Activated naive CD8-positive, alpha-beta T cell (primary cell): ENCODE data around the gene DNASE1L3.
"Not testable (repeated sequence)": the region's sequence is repeated elsewhere in the genome, so short reads cannot be mapped to it uniquely, and the experiment has no call there.

ENCODE experiments used
- H3K27ac Mint-ChIP-seq: one replicate; pipeline ENCODE4 v1.8.0; 2021; ENCODE audit warnings: mixed read lengths
- H3K27me3 Mint-ChIP-seq: one replicate; pipeline ENCODE4 v1.8.0; 2021; ENCODE audit warnings: mixed read lengths
- H3K36me3 Mint-ChIP-seq: one replicate; pipeline ENCODE4 v1.8.0; 2021; ENCODE audit warnings: mixed read lengths
- H3K4me1 Mint-ChIP-seq: one replicate; pipeline ENCODE4 v1.8.0; 2021; ENCODE audit warnings: low read depth, mixed read lengths
- H3K4me3 Mint-ChIP-seq: one replicate; pipeline ENCODE4 v1.8.0; 2021; ENCODE audit warnings: mild to moderate bottlenecking, mixed read lengths
- H3K9me3 Mint-ChIP-seq: one replicate; pipeline ENCODE4 v1.8.0; 2021; ENCODE audit warnings: low read depth, mixed read lengths

The DNASE1L3 gene, protein sequence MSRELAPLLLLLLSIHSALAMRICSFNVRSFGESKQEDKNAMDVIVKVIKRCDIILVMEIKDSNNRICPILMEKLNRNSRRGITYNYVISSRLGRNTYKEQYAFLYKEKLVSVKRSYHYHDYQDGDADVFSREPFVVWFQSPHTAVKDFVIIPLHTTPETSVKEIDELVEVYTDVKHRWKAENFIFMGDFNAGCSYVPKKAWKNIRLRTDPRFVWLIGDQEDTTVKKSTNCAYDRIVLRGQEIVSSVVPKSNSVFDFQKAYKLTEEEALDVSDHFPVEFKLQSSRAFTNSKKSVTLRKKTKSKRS

GRCh38 chr3:58210761-58211460 lies at the start of gene DNASE1L3:
TSS of gene DNASE1L3 (minus strand) at chr3:58210972. CDS start at chr3:58210906, 66 bp downstream.
- peaks cover 3% of the 10 kb centered on the region for H3K27me3 Mint-ChIP-seq
- H3K36me3 Mint-ChIP-seq: no peaks in the 10 kb centered on the region
- no peaks in the 10 kb centered on the region for H3K9me3 Mint-ChIP-seq
- no peak within 1 kb of the TSS for H3K27ac Mint-ChIP-seq
- H3K4me1 Mint-ChIP-seq: peaks cover 16% of the 10 kb centered on the region
- H3K4me3 Mint-ChIP-seq: no peak within 1 kb of the TSS

DNA sequence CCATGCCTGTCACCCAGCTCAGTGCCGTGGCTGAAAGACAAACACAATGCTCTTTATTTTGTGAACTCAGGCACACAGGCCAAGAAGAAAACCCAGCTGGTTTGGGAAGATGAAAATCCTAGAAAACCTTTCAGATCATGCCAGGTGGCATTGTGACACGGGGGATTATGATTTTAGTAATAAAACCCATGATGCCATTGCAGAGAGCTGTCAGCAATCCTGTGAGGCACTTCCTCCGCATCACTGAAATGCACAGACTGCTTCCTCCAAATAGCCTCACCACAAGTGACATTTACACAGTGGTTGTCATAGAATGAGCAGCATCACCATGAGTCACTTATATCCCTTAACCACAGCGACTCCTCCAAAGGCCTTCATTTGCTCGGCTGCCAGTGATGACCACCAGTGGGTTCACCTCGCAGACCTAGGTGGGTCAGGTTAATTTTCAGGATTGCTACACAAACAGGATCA lies 49.5 kb upstream of the DNASE1L3 start:
- Mint-ChIP-seq H3K36me3 (peaks cover 18% of the 10 kb centered on the region), H3K27ac (no peak overlapping the region), H3K4me3 (no peak overlapping the region), H3K27me3 (no peaks in the 10 kb centered on the region), H3K9me3 (no peaks in the 10 kb centered on the region), H3K4me1 (peaks cover 2% of the 10 kb centered on the region)

DNA sequence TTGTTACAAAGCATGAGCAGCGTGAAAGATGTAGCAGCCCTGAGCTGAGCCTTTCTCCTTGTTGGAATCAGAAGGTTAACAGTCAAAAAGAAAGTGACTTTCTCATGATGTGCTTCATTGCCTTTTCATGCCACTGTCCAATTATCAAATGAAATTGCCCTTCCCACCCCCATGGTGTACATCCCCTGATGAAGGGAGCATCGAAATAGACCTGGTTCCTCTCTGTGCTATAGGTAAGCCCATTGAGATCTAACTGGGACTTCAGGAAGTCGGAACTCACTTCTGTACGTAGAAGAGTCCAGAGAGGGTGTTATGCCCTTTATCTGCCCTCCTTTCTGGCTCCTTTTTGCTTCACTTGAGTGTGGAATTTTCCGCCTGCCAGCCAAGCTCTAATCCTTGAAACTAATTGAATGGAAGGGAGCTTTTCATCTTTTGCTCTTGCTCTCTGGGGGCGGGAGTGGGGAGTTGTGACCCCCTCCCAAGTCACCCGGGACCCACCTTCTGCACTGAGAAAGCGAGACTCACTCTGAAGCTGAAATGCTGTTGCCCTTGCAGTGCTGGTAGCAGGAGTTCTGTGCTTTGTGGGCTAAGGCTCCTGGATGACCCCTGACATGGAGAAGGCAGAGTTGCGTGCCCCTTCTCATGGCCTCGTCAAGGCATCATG lies 47.8 kb upstream of the DNASE1L3 start:
- no peak overlapping the region for H3K27ac Mint-ChIP-seq
- H3K36me3 Mint-ChIP-seq: peaks cover 18% of the 10 kb centered on the region
- H3K27me3 Mint-ChIP-seq: no peaks in the 10 kb centered on the region
- no peaks in the 10 kb centered on the region for H3K9me3 Mint-ChIP-seq
- H3K4me3 Mint-ChIP-seq: no peak overlapping the region
- peaks cover 2% of the 10 kb centered on the region for H3K4me1 Mint-ChIP-seq

DNA sequence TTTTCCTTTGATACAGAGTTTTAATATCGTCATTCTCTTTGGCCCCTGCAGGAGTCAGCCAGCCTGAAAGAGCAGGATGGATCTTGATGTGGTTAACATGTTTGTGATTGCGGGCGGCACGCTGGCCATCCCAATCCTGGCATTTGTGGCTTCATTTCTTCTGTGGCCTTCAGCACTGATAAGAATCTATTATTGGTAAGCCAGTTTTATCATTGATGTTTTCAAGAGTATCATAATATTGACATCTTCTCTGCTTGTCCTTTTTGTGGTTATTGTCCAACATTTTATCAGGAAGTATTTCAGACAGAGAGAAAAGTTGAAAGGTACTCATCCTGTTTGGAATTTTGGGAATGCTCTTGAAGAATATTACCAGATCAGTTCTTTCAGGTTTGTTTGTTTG lies 45.7 kb upstream of the DNASE1L3 start:
- Mint-ChIP-seq H3K27ac (no peak overlapping the region), H3K36me3 (peaks cover 18% of the 10 kb centered on the region), H3K4me1 (peaks cover 2% of the 10 kb centered on the region), H3K27me3 (no peaks in the 10 kb centered on the region), H3K9me3 (no peaks in the 10 kb centered on the region), H3K4me3 (no peak overlapping the region)

- Mint-ChIP-seq H3K4me1 (peaks cover 2% of the 10 kb centered on the region), H3K4me3 (no peak overlapping the region), H3K27ac (no peak overlapping the region), H3K9me3 (no peaks in the 10 kb centered on the region), H3K36me3 (peaks cover 19% of the 10 kb centered on the region), H3K27me3 (no peaks in the 10 kb centered on the region)
Measured at GRCh38 chr3:58256061-58256460, 45.3 kb upstream of the DNASE1L3 start.

GRCh38 chr3:58254144-58254543 lies 43.4 kb upstream of the DNASE1L3 start:
- no peaks in the 10 kb centered on the region for H3K9me3 Mint-ChIP-seq
- H3K4me1 Mint-ChIP-seq: peaks cover 2% of the 10 kb centered on the region
- H3K4me3 Mint-ChIP-seq: no peak overlapping the region
- H3K27ac Mint-ChIP-seq: no peak overlapping the region
- no peaks in the 10 kb centered on the region for H3K27me3 Mint-ChIP-seq
- peaks cover 14% of the 10 kb centered on the region for H3K36me3 Mint-ChIP-seq

DNA sequence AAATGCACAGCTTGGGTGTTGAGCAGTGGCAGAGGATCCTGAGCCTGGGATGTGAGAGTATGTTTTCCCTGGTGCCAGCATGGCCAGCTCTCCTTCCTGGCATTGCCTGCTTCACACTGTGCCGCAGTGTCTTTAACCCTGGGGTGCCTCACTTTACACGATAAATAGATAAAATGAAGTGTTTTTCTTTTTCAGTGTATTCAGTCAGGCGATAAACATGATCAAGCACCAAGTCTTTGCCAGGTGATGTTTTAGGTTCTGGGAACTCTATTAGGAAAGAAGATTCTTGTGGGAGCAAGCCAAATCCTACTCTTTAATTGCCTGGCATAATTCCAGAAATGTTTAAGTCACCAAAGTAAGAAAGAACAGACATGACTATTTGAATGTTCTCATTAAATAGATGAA lies 40.9 kb upstream of the DNASE1L3 start:
- Mint-ChIP-seq H3K36me3 (peaks cover 7% of the 10 kb centered on the region), H3K4me1 (peaks cover 2% of the 10 kb centered on the region), H3K9me3 (no peaks in the 10 kb centered on the region), H3K27me3 (no peaks in the 10 kb centered on the region), H3K27ac (no peak overlapping the region), H3K4me3 (no peak overlapping the region)

DNA sequence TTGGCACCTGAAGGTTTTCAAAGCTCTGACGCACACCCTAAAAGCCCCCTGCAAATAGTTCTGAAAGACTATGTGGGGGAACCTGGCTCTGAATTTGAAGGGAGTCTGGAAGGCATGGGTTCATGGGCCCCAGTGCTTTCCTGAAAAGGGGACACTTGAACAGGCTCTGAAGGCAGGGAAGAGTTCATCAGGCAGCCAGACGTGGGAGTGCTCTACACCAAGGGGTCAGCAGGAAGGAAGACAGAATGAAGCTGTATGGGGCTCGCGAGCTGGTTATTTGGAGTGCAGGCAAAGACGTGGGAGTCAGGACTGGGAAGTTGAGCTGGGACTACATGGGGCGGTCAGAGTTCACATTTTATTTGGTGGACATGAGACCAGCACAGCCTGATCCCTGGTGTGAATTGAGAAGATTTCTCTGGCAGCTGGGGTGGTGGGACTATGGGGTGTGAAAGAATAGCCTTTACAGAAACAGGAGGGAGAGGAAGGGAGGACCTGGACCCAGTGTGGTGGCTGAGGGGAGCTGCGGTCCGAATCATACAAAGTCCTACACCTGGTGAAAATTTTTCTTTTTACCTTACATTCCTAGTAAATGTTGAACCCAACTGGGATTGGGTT lies 39.4 kb upstream of the DNASE1L3 start:
- Mint-ChIP-seq H3K4me3 (no peak overlapping the region), H3K9me3 (no peaks in the 10 kb centered on the region), H3K27me3 (no peaks in the 10 kb centered on the region), H3K4me1 (peaks cover 2% of the 10 kb centered on the region), H3K36me3 (peaks cover 2% of the 10 kb centered on the region), H3K27ac (no peak overlapping the region)

- no peak overlapping the region for H3K4me3 Mint-ChIP-seq
- peaks cover 2% of the 10 kb centered on the region for H3K36me3 Mint-ChIP-seq
- peaks cover 2% of the 10 kb centered on the region for H3K4me1 Mint-ChIP-seq
- no peaks in the 10 kb centered on the region for H3K9me3 Mint-ChIP-seq
- H3K27me3 Mint-ChIP-seq: no peaks in the 10 kb centered on the region
- no peak overlapping the region for H3K27ac Mint-ChIP-seq
Measured at GRCh38 chr3:58249358-58250092, 38.8 kb upstream of the DNASE1L3 start.

GRCh38 chr3:58246148-58247047 lies 35.6 kb upstream of the DNASE1L3 start:
- no peaks in the 10 kb centered on the region for H3K27me3 Mint-ChIP-seq
- H3K27ac Mint-ChIP-seq: no peak overlapping the region
- H3K9me3 Mint-ChIP-seq: no peaks in the 10 kb centered on the region

DNA sequence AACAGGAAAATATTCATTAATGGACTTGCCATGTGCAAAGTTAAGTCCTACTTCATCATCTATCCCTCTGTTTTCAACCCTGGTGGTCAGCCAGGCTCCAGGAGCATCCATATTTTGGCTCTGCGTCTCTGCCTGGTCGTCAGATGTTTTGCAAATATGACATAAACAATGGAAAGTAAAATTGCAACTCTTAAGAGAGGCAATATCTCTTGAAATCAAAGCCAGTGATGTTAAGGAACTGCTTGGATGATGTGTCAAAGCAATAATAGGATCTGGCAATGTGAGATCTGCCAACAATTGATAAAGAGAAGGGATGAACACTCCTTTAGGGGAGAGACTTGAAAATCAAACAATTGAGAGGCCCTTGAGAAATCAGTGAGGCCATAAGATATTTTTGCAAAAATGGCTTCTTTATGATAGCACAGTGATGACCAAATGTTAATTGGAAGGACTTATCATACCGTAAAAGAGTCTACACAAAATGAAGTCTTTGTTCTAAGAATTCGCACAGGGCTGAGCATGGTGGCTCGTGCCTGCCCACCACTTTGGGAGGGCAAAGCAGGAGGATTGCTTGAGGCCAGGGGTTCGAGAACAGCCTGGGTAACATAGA lies 33.3 kb upstream of the DNASE1L3 start:
- Mint-ChIP-seq H3K4me1 (peaks cover 3% of the 10 kb centered on the region), H3K36me3 (no peaks in the 10 kb centered on the region), H3K4me3 (no peak overlapping the region), H3K9me3 (no peaks in the 10 kb centered on the region), H3K27ac (no peak overlapping the region), H3K27me3 (no peaks in the 10 kb centered on the region)

More at GRCh38 chr3:58246148-58247047, 35.6 kb upstream of the DNASE1L3 start:
- peaks cover 2% of the 10 kb centered on the region for H3K4me1 Mint-ChIP-seq
- no peak overlapping the region for H3K4me3 Mint-ChIP-seq
- no peaks in the 10 kb centered on the region for H3K36me3 Mint-ChIP-seq

GRCh38 chr3:58242860-58243259 lies 32.1 kb upstream of the DNASE1L3 start:
- H3K27ac Mint-ChIP-seq, H3K36me3 Mint-ChIP-seq, H3K27me3 Mint-ChIP-seq, H3K4me3 Mint-ChIP-seq, H3K9me3 Mint-ChIP-seq, H3K4me1 Mint-ChIP-seq: not testable (repeated sequence)

DNA sequence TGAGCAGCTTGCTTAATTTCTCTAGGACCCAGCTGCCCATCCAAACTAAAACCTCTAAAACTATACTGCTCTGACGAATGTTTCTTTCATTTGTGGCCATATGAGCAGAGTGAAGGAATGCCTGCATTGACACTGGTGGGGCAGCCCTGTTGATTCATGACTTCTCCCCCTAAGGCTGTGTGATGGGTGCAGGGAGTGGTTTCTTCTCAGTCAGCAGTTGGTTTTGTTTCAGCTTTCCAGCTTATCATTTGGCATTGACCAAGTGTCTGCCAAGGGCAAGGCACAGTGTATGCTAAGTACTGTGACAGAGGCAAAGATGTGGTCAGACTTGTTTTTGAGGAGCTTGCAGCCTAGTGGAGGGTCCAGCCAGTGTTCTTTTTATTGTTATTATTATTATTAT lies 31.6 kb upstream of the DNASE1L3 start:
- Mint-ChIP-seq H3K36me3 (no peaks in the 10 kb centered on the region), H3K27ac (no peak overlapping the region), H3K4me3 (no peak overlapping the region), H3K4me1 (peaks cover 8% of the 10 kb centered on the region), H3K9me3 (no peaks in the 10 kb centered on the region), H3K27me3 (no peaks in the 10 kb centered on the region)
